Sigmoid colon (tissue), 4 donors: ENCODE measurements around the gene STIM2.

Experiments used
- EP300 ChIP-seq, 4 donors: sonication (generic); formaldehyde crosslinking; IDR thresholded peaks; one replicate each; pipeline ENCODE4 v1.6.1; 2017; ENCODE audit warnings: antibody characterized with exemption in 4 of 4
- POLR2A ChIP-seq, 2 donors: fragments of 450-650 bp; IDR thresholded peaks; one replicate each; pipeline ENCODE4 v1.6.1; 2016; ENCODE audit warnings: antibody characterized with exemption in 2 of 2, mild to moderate bottlenecking in 2 of 2, moderate library complexity in 2 of 2
- TF ChIP-seq, protein P1 (sequence below), 4 experiments: fragments of 450-650 bp in 3 of 4; fragments of 200-600 bp in 1 of 4; IDR thresholded peaks; one replicate each; pipeline ENCODE4 v1.5.1; 2016 to 2019; ENCODE audit warnings: antibody characterized with exemption in 4 of 4, mild to moderate bottlenecking in 3 of 4, moderate library complexity in 2 of 4

DNA sequence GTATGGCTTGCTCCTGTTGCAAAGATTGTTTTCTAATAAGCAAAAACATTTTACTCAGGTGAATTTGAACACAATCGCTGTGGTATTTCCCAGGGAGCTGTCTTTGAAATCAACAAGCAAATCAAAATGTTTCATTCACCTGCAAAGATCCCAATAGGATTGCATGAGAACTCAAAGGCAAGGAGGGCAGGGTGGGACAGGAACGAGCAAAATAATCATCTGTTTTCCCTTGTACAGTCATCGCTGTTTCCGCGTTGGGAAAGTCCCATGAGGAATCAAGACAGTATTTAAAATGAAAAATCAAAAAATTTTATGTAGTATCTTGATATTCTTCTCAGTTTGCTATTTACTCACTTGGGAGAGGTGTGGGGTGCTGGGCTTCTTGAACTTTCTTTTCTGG is 198.8 kb downstream of the STIM2 start:
- TF ChIP-seq, protein P1, sequence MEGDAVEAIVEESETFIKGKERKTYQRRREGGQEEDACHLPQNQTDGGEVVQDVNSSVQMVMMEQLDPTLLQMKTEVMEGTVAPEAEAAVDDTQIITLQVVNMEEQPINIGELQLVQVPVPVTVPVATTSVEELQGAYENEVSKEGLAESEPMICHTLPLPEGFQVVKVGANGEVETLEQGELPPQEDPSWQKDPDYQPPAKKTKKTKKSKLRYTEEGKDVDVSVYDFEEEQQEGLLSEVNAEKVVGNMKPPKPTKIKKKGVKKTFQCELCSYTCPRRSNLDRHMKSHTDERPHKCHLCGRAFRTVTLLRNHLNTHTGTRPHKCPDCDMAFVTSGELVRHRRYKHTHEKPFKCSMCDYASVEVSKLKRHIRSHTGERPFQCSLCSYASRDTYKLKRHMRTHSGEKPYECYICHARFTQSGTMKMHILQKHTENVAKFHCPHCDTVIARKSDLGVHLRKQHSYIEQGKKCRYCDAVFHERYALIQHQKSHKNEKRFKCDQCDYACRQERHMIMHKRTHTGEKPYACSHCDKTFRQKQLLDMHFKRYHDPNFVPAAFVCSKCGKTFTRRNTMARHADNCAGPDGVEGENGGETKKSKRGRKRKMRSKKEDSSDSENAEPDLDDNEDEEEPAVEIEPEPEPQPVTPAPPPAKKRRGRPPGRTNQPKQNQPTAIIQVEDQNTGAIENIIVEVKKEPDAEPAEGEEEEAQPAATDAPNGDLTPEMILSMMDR (IDR thresholded peaks at IDR 0.05): no peak
- TF ChIP-seq EP300 (IDR thresholded peaks at IDR 0.05) (no peak), POLR2A (IDR thresholded peaks at IDR 0.05) (no peak)
